HG02884 (cell line): ENCODE results near the gene RIMBP2.

Experiments
- ATAC-seq: cut with Tn5 transposase; IDR thresholded peaks from one replicate; pipeline ENCODE4 v1.9.1; 2021; ENCODE audit warnings: mild to moderate bottlenecking, moderate library complexity; ENCODE audit not compliant: unreplicated experiment

RIMBP2 gene

DNA sequence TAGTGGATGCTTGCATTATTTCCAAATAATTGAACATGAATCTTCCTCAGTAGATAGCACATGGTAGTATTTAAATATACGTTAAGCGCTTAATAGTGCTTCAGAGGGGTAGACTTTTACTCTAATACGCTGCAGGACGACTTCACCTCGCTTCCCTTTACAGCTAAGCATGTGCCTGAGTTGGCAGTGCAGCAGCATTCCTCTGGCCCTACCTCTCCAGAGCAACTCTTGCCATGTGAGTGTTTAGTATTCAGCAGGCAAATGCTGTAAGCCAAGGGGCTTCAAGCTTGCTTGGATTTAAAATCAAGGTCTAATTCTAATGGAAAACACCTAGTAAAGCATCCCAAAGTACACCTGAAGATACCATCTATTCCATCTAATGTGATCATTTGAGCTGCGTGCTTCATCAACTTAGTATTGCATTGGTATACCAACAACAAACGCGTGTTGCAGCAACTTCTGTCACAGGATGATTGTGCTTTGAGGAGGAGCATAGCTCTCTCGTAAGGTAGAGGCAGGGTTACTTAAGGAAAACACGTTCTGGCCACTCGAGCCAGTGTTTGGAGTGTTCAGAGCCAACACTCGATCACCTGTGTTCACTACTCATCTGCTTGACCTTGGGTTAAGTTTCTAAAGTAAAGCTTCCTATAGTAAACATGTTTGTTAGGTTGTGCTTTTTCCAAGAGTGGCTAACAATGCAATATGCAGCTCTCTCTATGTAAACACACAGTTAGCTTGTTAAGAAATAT is 317.8 kb downstream of the RIMBP2 start:
- no peak for ATAC-seq

DNA sequence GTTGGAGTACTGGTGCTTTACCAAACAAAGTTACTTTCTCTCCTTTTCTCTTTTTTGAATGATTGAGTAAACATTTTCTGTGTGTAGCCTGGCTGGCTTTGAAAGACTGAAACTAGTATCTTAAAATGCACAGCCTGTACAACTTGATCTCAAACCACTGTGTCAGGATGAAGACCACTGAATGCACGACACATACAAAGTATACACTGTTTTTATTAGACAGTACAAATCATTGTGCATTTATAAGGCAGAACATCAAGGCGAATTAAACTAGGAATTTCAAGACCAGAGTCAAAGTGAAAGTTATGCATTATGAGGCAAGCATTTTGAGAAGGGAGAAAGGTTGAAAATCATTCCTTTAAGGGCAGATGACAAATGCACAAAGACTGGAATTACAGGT is 319.4 kb downstream of the RIMBP2 start:
- no peak for ATAC-seq

DNA sequence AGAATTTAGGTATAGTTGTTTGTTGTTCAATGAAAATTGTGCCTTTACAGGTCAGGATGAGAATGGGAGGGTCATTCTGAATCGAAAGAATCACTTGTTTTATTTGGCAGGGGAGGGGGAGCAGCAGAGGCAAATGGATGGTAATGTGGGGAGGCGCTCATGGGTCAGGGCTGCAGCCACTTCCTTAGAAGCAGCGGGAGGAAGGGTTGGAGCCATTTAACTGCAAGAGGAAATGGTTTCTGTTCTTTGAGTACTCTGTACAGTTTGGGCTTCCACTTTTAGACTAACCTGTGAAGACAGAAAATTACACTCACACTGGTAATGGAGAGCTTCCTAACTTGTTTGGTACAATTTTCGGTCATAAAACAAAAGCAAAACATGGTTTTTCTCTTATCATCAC is 321.2 kb downstream of the RIMBP2 start:
- ATAC-seq = no peak

DNA sequence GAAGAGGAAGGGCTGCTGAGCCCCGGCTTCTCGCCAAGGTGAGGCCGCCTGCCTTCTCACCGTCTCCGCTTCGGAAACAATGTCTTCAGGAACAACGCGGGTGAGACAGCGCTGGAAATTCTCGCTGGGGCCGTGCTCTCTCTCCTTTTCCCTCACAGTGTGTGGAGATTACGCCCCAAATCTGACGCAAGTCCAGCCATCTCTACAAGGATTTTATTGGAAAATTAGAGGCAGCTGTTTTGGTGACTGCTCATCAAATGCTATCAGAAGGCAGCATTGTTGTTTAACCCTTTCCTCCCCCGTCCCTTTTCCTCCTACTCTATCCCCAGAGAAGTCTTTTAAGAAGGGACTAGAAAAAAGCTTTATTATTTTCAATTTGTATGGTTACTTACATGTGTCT is 324.9 kb downstream of the RIMBP2 start:
- ATAC-seq = no peak

DNA sequence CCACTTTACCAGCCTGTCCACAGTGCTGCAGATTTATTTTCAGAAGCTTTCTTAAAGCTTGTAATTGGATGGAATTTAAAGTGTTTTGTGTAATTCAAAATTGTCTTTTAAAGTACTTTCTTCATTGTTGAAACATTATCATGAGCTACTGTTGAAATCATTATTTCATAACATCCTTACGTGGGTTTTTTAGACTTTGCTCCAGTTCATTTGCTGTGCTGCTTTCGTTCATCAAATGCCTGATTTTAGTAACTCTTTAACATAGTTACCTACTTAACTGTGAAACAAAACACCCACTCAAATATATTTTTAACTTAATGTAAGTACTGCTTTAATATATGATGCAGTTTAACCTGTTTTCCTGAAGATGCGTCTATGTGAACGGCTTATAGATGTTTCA is 330.9 kb downstream of the RIMBP2 start:
- ATAC-seq = no peak

DNA sequence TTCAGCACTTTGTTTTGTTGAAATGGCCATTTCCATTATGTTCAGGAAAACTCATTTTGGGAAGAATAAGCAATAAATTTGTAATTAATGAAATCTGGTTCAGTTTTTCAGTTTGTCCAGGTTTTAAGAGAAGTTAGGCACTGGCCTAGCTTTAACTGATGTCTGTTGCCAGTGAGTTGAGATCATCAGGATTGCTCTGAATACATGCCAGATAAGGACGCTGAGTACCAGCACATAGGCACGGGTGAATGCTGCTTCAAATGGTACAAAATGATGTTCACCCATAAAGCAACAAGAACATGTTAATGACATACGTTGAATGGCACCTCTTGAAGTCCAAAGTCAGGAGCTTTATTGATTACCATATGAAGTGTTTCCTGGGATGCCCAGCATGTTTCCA is 331.9 kb downstream of the RIMBP2 start:
- no peak for ATAC-seq

DNA sequence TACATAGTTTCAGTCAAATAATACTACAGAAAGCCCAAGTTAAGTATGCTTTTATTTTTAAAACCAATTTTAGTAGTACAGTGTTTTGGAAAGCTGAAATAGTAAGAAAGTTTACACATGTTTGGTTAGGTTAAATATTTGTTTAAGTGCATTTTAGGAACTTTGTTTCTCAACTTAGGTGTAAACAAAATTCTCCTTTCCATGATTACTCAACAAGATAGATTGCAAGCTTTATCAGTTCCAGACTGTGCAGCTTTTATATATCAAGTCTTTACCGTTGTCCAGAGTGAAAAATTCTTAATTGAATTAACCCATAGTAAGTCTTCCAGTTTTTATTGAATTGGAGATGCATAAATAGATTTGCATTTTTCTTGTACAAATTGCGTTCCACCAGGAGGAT is 333.3 kb downstream of the RIMBP2 start:
- no peak for ATAC-seq

DNA sequence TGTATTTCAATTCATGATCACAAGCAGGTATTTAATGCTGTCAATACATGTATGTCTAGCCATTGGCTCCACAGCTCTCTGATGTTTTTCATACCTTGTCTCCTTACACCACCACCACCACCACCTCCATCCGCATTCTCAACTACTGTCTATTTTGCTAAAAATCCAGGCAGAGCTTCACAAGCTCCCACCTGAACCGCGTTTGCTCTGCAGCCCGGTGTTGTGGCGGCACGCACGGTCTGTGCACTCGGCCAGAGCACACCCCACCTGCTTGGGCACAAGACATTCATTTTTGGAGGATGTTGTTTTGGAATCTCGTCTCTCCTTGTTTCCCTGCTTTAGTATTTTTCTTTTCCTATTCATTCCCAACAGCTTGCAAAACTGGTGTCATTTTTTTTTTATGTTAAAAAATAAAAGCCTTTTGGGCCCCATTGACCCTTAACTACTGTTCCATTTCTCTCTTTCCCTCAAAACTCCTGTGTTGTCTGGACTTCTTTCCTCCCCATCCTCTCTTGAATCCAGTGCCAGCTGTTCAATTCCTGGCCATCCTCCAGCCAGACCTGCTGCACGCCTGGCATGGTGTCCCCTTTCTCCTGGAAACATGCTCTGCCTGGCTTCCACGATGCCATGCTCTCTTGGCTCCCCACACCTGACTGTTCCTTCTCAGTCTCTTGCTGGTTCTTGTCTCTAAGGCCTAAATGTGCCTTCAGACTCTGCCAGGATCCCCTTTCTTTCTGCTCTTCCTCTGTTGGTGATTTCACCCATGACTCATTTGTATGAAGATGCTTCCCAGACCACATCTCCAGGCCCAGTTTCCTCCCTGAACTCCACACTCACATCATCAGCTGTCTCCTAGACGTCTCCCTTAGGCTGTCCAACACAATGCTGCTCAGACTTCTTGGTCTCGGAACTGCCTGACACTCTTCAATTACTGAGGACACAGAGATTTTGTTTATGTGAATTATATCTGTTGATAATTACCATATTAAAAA is 340.5 kb downstream of the RIMBP2 start:
- no peak for ATAC-seq

DNA sequence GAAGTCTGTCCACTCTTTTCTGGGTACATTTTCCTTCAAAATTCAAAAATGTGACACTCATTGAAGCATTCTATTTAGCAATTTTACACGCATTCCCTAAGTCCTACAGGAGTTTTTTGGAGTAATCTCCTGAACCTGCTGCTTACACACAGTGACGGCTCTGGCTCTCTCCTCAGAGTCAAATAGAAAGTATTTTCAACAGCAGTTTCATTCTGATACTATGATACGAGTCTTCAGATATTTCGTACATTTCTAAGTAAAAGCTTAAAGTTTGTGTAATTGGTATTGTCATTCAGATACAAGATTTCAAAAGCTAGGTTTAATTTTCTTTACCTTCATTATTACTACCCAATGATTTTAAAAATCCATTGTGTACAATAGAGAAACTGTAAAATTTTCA is 342.0 kb downstream of the RIMBP2 start:
- ATAC-seq = no peak

DNA sequence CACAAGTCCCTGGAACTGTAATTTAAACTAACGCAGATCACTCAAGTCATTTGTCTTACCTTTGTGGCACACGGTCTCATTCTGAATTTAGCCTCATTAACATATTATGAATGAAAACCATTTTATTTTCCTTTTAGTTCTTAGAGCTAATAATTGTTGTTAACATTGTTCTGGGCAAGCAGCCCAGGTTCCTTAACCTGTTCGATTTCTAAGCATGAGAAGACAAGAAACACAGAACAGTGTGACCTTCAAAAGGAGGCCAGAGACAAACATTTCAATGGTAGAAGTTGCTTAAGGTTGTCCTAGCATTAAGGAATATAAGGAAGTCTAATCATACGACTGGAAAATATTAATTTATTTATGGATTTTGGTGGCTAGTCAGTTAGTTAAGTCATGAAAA is 343.2 kb downstream of the RIMBP2 start:
- no peak for ATAC-seq

DNA sequence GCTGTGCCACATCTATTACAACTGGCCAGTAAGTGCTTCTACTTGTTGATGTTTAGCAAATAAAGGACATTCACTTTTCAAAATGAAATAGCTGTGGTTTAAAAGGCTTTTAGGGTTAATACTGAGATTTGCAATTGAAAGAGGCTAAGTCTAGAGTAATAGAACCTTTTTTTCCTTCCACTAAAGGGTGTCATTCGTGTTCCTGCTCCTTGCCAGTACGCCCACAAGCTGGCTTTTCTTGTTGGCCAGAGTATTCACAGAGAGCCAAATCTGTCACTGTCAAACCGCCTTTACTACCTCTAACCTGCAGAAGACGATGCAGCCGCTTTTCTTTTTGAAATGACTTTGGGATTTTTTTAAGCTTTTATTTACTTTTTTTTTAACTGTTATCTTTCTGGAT is 344.8 kb downstream of the RIMBP2 start:
- ATAC-seq = no peak

DNA sequence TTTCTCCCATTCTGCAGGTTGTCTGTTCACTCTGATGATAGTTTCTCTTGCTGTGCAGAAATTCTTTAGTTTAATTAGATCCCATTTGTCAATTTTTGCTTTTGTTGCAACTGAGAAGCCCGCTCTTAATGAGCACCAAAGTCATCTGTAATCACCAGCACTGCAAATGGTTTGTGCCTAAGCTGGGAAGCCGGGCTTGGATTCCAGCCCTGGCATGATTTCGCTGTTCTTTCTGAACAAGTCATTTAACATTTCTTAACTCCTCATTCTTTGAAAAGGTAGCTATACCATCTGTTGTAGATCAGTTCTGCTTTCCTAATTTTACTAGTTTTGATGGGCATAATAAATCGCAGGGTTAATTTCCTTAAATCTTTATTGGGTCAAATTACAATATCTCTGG is 346.3 kb downstream of the RIMBP2 start:
- no peak for ATAC-seq

DNA sequence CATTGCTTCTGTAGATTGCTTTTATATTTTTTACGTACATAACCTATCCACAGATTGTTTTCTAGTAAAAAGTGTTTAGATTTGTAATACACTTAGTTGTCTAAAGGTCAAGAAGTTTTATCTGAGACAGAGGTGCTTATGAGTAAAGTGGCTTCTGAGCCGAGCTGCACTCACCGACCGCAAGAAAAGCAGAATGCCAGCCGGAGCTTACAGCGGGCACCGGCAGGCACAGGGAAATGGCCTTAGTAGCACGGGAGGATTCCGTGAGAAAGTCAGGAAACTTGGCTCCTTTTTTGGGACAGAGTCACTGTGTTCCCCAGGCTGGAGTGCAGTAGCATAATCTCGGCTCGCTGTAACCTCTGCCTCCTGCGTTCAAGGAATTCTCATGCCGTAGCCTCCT is 348.6 kb downstream of the RIMBP2 start:
- no peak for ATAC-seq

DNA sequence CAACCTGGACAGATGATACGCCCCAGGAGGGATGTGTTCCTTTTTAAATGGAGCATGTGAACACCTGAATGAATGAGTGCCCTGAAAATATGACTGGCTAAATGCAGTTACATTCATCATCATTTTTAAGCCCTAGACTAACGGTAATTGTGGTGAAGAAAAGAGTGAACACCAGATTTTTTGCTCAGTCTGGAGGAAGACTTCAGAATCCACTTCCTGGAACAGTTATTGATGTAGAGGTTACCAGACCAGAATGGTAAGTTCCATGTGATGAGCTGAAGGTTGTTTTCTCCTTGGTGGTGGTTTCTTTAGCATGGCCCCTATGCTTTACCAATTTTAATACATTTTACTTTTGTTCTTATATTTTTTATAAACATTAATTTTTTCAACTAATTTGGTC is 349.1 kb downstream of the RIMBP2 start:
- ATAC-seq = no peak

DNA sequence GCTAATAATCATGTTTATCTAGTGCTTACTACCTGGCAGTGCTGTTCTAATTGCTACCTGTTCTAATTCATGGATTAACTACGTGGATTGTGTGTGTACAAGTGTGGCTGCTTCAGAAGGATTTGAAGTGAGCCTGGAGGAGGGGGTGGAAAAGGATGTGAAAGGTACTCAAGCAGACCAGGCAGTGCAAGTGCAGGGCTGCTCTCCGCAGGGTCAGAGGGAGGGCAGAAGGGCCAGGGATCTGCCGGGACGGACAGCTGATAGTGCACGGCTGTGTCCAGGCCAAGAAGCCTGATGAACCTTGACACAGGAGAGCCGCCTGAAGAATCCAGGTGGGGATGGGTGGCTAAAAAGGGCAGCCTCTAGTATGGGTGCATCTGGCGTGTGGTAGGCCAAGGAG is 349.9 kb downstream of the RIMBP2 start:
- ATAC-seq = no peak

DNA sequence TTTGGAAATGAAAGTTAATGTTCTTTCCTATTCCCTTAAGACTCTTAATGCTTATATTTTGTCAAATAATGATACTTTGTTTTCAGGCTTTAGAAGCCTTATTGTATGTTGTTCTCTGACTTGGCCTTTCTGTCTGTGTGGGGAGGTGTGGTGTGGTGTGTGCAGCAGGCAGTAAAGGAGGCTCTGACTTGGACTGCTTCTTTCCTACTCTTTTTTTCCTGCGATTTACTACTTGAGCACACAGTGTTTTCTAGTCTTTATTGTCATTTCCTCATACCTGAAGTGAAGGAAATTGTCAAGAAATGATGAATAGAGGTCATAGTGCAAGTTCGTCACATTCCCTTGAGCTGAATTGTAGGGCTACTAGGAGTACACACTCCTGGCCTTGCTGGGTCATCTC is 351.5 kb downstream of the RIMBP2 start:
- no peak for ATAC-seq

DNA sequence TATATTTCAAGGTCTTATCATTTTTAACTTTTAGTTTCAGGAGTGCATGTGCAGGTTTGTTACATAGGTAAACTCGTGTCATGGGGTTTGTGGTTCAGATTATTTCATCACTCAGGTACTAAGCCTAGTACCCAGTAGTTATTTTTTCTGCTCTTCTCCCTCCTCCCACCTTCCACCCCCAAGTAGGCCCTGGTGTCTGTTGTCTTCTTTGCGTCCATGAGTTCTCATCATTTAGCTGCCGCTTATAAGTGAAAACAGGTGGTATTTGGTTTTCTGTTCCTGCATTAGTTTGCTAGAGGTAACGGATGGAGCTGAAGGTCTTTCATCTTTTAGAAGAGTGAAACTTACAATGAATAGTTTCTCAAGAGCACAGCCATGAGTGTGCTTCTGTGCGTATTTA is 354.0 kb downstream of the RIMBP2 start:
- no peak for ATAC-seq

DNA sequence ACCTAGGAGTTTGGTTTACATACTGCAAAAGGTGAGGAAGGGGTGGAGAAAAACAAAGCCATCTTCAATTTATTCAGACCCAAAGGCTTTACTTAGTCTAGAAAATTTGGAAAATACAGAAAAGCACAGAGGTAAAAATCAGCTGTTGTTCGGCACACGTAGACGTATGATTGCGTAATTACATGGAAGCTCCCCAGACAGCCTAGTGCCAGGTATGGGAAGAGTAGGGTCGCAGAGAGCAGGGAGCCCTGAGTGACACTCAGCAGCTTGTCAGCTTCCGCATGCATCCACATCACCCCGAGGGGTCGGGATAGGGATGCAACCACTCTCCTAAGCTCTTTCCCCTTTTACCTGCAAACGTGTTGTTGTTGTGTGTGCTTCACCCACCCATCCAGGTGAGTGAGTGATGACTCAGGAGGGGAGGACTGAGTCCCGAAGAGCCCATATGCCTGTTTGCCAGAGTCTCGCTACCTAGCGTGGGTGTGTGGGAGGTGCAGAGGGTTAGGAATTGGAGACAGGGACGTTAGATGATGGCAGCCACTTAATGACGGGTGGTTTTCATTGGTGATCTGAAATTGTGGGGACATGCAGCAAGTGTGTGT is 358.3 kb downstream of the RIMBP2 start:
- no peak for ATAC-seq

DNA sequence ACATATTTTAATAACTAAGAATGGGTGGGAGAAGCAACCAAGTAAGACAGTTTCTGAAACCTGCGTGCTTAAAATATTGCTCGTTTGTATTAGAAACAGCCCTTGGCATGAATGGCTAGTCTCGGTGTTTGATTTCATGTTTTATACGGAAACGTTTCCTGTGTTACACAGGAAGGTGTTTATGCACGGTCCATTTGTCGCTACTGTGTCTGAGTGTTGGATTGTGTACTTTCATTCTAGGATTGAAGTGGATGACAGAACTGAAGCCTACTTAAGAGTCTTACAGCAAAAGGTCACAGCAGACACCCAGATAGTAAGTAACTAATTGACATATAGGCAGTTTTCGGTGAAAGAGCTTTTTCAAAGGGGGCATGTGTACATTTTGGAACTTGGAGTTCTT is 358.9 kb downstream of the RIMBP2 start:
- no peak for ATAC-seq

DNA sequence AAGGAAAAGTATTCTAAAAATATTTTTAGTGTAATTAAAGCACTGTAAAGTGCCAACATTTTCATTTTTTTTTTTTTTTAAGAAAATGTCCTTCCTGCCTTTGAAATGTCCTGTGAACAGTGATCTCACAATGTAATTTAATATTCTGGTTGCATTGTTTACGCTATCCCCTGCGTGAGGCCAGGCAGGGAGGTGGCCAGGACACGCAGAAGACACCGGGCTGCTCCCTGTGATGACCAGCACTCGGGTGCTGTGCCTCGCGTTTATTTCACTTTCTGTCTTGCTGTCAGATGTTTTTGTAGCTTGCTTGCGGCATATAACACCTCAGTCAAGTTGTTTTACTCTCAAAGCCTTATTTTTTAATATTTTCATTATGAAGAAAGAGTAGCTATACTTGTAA is 359.9 kb downstream of the RIMBP2 start:
- no peak for ATAC-seq

DNA sequence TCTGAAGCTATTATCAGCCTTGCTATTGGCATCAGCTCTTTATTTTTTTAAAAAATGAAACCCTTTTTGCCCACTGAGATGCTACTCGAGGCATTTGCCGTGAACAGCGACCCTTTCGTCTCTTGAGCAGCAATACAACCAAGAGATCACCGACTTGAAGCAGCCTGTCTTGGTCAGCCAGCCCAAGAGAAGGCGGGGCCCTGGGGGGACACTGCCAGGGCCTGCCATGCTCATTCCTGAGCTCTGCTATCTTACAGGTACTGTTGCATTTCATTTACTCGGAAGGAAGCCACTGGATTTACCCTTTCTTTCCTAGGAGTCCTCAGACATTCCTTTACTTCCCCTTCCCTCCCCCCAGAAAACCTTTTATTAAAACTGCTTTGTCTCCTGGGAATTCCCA is 361.7 kb downstream of the RIMBP2 start:
- no peak for ATAC-seq

DNA sequence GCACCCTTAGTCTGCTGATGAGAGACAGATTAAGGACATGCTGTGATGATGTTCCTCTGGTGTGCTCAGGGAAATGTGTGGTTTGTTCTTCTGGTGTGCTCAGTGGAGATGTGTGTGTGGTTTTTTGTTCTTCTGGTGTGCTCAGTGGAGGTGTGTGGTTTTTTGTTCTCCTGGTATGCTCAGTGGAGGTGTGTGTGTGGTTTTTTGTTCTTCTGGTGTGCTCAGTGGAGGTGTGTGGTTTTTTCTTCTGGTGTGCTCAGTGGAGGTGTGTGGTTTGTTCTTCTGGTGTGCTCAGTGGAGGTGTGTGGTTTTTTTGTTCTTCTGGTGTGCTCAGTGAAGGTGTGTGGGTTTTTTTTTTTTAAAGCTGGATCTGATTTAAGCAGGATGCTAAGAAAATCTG is 363.0 kb downstream of the RIMBP2 start:
- ATAC-seq = no peak
